GM18520 (cell line): ENCODE measurements around the gene KLC3.
"Not testable (repeated sequence)": the region's sequence is repeated elsewhere in the genome, so short reads cannot be mapped to it uniquely, and the experiment has no call there.

Source experiments
- ATAC-seq: cut with Tn5 transposase; IDR thresholded peaks from one replicate; pipeline ENCODE4 v1.9.1; 2021; ENCODE audit not compliant: unreplicated experiment

The KLC3 gene

DNA sequence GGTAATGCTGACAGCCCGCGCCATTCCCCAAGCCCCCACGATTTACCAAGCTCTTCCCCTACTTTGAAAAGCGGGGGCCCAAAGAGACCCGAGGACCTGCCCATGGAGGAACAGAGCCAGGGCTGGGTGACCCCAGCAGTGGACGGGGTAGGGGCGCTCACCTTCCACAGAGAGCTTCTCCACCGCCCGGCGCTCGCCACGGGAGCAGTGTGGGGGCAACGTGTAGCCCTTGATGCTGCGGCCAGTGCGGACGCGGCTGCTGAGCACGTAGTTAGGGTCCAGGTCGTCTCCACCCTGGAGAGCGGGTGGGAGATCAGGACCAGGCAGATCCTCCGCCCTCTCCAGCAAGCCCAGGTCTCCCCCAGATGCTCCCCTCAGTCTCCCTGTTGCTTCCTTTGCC, 25.2 kb upstream of the KLC3 start:
- no peak for ATAC-seq

DNA sequence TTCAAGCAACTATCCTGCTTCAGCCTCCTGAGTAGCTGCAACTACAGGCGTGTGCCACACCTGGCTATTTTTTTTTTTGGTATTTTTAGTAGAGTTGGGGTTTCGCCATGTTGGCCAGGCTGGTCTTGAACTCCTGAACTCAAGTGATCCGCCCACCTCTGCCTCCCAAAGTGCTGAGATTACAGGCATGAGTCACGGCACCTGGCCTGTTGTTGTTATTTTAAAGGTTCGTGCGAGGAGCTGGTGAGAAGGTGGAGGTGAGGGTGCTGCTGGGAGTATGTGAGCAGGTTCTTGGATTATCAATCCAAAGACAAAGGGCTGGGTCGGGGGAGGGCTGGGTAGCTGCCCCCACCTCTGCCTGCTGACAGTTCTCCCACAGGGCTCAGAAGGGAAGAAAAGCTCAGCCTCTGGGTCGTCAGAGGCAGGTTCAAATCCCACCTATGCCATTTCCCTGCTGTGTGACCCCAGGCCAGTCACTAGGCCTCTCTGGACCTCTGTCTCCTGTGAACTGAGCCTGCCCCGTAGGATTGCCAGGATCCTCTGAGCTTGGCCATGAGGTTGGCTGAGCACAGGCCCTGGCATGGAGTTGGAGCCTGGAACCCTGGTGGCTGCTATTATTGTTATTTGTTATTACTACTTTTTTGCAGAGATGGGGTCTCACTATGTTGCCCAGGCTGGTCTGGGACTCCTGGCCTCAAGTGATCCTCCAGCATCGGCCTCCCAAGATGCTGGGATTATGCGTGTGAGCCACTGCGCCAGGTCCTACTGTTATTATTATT, 19.4 kb upstream of the KLC3 start:
- ATAC-seq, result no peak

DNA sequence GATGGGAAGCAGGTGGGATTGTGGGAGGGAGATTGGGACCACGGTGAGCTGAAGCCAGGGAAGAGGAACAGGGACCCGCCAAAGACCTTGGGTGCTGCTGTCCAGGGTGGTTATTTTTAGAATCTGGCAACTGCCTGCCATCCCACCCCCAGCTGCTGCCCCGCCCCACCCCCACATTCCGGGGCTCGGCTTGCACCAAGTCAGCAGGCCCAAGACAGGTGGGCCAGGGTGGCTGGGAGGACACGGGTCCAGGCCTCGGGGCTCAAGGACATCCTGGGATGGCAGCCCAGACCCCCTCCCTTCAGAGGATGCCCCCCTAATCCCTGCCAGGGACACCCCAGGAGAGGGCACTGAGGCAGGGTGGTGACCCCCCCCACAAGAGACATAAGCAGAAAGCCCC, 18.7 kb upstream of the KLC3 start:
- no peak for ATAC-seq

DNA sequence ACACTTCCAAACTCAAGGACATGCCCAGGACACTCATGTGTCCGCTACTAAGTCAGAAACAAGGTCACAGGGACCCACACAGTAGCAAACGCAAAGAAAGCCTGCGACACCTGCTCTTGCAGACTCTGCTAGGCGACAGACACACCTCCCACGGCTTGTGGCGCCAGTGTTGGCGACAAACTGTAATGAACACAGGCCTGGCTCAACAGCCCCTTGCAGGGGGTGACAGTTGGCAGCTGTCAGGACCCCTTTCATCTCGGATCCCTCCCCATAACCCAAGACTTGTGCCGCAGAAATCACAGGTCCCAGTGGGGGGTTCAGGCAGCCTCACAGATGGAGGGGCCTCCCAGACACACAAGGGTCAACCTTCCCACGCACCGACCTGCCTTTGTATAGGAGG, 18.2 kb upstream of the KLC3 start:
- ATAC-seq, result no peak

DNA sequence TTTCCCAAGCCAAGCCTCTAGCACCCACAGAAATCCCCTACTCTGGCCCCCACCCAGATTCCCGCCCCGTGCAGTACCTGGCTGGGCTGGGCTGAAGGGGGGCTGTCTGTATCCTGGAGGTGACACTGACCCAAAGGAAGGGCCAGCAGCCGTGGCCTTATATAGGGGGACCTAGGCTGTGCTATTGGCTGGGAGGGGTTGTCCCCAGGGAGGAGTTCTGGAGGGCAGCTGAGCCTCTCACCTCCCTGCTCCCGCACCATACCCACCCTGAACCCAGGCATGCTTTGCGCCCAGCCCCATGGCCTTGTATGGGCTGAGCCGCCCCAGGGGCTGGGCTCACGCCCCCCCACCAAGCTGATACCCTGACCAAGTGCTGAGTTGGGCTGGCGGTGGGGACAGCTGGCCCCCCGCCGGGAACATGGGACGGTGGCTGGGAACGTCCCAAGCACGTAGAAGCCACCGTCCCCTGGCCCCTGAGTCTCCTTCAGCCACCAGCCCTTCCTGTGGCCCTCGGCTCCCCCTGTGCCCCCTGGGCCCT, 17.7 kb upstream of the KLC3 start, which contains the start of gene CKM:
CKM (minus strand) TSS at position 132 of the 538 bp plus-strand sequence. CDS start 3,162 bp downstream, outside the sequence.
- ATAC-seq, result no peak

DNA sequence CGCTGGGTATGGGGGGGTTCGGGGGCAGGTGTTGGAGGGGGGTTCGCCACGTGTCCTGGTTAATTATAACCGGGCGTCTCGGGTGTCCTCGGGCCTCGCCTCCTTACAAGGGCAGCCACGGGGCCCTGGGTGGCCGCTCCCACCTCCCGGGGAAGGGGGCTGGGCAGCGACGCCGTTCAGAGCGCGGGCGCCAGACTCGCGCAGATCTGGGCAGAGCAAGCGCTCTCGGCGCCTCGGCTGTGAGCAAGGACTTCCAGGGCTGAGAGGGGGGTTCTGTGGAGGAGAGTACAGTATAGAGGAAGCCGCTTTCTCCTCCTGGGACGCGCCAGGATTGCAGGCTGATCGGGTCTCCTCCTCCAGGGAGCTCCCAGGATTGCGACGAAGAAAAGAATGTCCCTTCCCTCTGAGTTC, 16.9 kb upstream of the KLC3 start:
- no peak for ATAC-seq

DNA sequence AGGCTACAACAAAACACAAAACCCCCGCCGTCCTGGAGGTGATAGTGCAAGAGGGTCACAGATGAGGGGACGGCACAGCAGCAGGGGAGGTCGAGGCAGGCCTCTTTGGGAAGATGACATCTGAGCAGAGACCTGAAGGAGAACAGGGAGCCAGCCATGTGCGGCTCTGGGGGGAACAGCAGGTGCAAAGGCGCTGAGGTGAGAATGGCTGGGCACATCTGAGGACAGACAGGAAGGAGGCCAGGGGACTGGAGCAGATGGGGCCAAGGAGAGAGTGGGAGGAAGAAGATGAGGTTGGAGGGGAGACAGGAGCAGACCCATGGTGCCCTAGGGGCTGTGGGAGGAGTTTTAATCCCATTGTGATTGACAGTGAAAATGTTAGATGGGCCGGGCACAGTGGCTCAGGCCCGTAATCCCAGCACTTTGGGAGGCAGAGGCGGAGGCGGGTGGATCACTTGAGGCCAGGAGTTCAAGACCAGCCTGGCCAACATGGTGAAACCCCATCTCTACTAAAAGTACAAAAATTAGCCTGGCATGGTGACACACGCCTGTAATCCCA, 16.1 kb upstream of the KLC3 start:
- no peak for ATAC-seq

DNA sequence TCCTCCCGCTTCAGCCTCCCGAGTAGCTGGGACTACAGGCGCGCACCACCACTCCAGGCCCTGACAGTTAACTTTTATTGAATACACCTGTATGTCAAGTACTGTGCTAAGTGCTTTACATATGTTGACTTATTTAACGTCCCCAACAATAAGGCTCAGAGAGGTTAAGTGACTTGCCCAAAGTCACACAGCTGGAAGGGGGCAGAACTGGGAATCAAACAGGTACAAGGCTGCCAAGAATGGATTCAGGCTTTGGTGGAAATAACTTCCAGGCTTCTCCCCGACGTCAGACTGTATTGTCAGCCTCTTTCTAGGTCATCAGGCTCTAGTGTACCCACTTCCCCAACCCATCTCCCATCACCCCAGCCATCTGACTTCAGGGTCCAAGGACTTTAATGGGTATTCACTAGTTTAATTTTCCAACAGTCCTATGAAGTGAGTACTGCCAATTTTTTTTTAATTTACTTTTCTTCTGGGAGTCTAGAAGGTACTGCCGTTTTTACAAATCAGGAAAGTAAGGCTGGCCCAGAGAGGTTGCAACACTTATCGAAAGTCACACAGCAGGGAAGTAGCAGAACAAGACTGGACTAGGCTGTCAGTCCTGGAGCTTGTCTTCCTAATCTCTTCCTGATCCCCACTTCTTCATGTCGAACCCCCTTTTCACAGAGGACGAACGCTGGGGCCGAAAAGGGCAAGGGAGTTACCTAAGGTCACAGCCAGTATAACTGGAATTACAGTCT, 13.0 kb upstream of the KLC3 start:
- no peak for ATAC-seq

DNA sequence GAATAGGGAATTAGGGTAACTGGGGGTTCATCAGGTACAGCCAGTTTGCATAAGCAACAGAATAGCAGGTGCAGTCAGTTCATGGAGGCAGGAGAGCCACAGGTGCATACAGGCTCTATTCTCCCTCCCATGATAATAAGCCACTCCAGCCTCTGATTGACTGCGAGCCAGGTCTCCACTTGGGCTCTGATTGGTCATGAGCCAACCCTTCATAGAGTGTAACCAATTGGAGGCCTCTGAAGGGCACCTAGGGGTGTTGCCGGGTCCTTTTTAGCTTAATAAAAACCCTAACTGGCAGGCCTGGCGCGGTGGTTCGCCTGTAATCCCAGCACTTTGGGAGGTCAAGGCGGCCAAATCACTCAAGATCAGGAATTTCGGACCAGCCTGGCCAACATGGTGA, 9.1 kb upstream of the KLC3 start:
- no peak for ATAC-seq

DNA sequence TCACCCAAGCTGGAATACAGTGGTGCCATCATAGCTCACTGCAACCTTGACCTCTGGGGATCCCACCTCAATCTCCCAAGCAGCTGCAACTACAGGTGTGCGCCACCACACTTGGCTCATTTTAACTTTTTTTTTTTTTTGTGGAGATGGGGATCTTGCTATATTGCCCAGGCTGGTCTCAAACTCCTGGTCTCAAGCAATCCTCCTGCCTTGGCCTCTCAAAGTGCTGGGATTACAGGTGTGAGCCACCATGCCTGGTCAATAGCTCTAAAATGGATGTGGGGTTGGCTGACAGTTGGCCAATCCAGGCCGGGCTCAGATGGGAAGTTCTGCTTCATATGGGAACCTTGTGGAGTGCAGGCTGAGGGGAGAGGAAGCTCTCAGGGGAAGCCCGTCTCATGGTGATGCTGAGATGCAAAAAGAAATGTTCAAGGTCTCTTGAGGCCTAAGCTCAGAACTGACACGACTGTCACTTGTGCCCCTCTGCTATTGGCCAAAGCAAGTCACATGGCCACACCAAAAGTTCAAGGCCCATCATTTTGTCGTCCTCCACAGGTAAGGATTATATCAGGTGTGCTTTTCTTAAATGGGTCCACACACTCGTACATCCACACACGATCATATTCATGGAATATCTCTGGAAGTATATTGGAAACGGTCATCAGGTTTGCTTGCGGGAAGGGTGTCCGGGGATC, 6.8 kb upstream of the KLC3 start:
- no peak for ATAC-seq

DNA sequence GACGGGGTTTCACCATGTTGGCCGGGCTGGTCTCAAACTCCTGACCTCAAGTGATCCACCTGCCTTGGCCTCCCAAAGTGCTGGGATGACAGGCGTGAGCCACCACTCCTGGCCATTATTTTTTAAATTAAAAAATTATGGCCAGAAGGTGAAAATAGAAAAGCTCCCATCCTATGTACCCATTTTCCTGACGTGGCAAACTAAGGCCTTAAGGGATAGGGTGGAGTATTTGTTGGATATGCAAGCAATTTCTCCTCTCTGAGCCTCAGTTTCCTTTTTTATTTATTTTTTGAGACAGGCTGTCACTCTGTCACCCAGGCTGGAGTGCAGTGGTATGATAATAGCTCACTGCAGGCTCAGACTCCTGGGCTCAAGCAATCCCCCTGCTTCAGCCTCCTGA, 5.7 kb upstream of the KLC3 start:
- ATAC-seq, result not testable (repeated sequence)

DNA sequence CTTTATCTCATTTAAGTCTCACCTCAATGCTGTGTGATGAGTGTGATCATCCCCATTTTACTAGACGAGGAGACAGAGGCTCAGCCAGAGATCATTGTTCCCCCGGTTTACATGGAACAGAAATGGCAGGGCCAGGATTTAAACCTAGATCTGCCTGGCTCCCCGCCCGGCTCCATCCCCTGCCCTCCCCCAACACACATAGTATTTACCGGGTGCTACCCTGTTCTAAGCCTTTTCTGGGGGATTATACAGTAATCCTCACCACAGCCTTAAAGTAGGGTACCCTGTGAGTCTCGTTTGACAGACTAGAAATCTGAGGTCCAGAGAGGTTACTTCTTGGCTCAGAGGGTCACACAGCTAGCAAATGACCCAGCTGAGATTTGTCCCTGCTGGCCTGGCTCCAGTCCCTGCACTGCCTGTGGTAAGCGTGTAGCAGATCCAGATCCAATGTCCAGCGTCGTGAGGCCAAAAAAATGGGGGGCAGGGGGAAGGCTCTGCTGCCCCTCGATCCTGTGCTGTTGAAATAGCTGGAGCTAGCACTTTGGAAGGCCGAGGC, 3.8 kb upstream of the KLC3 start:
- no peak for ATAC-seq

DNA sequence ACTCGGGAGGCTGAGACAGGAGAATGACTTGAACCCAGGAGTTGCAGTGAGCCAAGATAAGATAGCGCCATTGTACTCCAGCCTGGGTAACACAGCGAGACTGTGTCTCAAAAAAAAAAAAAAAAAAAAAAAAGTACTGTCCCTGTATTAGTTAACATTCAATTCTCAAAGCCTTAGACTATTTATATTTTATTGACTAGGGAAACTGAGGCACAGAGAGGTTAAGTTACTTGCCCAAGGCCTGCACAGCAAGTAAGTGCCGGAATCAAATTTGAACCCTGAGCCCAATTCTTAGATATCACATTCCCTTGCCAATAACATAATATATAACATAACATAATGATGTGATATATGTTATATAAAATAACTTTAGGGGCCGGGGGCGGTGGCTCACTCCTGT, 921 bp upstream of the KLC3 start:
- no peak for ATAC-seq

DNA sequence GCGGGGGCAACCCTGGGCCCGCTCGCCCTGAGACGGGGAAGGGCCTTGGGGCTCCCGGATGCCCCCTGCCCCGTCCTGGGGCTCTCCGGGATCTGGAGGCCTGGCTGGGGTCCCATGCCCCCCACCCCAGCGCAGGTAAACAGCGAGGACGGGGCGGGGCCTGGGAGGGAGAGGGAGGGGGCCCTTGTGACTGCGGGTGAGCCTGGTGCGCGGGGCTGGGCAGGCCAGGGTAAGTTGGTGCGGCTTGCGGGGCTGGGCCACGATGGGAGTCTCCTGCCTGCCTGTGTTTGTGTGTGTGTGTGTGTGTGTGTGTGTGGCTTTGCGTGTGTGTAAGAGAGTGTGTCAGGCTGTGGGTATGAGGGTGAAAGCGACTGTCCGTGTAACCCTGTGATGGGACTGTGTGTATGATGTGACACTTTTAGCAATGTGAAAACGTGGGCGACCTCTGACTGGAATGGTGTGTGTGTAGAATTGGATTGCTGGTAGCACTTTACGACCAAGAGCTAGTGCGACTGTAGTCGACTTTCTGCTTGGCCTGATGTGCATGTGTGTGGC, 426 bp downstream of the KLC3 start:
- no peak for ATAC-seq

DNA sequence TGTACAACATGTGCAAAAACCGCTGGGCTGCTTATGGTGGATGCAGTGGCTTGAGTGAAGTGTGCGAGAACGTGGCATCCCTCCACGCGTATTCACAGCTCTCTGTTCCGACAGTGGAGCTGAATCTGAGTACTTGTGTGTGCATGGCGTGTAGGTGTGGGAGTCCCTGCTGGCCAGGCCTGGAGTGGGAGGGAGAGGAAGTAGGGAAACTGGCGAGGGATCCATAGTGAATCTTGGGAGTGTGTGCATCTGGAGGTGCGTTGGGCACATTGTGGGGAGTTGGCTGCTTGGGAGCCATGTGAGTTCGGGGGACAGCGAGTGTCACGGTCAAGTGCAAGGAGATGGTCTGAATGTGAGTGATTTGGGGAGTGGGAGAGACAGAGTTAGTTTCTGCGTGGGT, 2.4 kb downstream of the KLC3 start:
- no peak for ATAC-seq

DNA sequence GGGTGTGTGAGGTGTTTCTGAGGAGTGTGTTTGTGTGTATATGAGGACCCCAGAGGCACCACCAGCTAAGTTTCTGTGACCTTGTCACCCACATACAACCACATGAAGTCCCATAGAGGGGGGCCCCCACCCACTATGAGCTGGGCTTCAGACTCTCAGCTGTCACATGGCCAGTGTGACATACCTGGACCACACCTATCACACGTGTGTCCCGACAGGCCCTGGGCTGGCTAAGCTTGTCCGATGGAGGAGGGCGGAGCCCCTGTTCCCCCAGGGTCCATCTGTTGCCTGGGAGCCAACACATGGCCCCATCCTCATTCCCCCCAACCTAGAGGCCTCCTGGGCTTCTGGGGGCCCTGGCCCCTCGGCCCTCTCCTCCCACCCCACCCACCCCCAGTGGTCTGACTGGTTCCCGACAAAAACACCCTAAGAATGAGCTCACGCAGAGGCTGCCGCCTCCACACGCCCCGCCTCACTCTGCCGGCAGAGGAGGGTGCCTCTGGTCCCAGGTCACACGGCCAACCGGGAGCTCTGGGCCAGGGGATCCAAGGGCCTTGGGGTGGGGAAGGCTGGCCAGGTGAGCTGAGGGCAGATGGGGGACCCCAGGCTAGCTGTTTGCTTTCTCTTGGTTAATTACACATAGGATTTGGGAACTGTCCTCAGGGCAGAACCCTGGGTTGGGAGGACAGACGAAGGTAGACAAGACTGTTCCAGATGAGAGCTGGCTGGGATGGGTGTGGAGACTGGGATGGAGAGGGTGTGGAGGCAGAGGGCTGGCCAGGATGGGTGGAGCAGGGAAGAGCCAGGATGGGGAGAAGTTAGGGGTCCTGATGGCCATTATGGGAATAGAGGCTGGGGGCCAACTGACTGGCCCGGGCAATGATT, 4.3 kb downstream of the KLC3 start:
- ATAC-seq, result no peak

DNA sequence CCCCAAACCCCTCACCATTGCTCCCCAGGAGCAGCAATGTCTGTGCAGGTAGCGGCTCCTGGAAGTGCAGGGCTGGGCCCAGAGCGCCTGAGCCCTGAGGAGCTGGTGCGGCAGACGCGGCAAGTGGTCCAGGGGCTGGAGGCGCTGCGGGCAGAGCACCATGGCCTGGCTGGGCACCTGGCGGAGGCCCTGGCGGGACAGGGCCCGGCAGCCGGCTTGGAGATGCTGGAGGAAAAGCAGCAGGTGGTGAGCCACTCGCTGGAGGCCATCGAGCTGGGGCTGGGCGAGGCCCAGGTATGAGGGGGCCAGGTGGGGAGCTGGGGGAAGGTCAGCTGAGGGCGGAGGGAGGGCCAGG, 4.9 kb downstream of the KLC3 start:
- no peak for ATAC-seq

DNA sequence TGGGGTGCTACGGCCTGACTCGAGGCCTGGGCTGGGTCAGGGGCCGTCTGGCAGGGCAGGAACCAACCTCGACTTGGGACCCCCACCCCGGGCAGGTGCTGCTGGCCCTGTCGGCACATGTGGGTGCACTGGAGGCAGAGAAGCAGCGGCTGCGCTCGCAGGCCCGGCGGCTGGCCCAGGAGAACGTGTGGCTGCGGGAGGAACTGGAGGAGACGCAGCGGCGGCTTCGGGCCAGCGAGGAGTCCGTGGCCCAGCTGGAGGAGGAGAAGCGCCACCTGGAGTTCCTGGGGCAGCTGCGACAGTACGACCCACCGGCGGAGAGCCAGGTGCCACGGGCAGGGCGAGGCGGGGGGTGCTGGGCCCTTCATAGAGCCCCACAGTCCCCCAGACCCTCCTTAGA, 5.9 kb downstream of the KLC3 start:
- ATAC-seq, result no peak

DNA sequence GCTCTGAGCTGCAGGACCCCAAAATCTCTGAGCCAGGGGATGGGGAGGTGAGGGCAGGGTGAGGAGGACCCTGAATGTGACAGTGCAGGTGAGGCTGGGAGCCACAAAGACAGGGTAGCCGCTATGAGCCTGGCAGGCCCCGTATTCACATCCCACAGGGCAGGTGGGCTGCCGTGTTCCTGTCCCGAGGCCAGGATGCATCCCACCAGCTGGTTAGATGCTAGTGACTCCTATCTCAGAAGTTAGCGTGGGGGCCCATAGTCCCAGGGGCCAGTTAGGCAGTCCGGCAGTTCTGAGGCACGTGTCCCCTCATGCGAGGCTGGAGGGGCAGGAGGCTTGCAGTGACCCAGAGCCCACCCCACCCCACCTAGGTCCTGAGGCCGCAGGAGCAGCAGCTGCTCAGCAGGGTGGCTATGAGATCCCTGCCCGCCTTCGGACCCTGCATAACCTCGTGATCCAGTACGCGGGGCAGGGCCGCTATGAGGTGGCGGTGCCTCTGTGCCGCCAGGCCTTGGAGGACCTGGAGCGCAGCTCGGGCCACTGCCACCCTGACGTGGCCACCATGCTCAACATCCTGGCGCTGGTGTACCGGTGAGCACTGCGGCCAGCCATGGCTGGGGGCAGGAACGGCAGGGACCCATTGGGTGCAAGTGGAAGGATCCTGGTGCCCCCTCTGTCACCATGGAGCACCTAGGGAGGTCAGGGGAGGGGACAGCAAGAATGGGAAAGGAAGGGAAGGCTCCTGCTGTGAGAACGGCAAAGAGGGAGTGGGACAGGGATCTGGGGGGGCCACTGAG, 7.2 kb downstream of the KLC3 start:
- no peak for ATAC-seq
